Islet of Langerhans (tissue), 1 donor: Measurements from ENCODE around the gene UBQLNL.

Experiments used
- FAIRE-seq: peaks from one replicate; lab custom pipeline; 2011; peaks lifted over from hg19 to GRCh38; lab: Jason Lieb, UNC

UBQLNL gene

GRCh38 chr11:5516599-5516998 lies at the start of gene UBQLNL:
Gene UBQLNL (minus strand): TSS chr11:5516699. CDS start chr11:5516441, 258 bp downstream.
- FAIRE-seq = no peak

GRCh38 chr11:5564259-5565019 lies 47.9 kb upstream of the UBQLNL start:
- FAIRE-seq = no peak

DNA sequence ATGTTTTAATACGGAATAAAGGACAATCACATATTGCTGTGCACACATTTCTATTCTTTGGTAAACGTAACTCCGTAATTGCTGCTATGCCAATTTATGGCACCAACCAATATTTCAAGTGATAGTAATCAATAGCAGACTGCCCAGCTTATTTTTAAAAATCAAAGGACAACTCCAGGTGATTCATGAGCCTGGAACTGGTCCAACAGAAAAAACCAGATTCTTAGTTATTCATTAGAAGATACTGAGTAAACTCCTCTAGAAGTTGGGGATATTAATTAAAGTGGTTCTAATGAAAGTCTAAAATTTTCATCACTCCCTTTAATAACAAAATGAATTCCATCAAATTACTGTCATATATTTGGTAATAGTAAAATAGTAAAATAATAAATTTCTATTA lies 41.3 kb upstream of the UBQLNL start:
- FAIRE-seq = no peak

DNA sequence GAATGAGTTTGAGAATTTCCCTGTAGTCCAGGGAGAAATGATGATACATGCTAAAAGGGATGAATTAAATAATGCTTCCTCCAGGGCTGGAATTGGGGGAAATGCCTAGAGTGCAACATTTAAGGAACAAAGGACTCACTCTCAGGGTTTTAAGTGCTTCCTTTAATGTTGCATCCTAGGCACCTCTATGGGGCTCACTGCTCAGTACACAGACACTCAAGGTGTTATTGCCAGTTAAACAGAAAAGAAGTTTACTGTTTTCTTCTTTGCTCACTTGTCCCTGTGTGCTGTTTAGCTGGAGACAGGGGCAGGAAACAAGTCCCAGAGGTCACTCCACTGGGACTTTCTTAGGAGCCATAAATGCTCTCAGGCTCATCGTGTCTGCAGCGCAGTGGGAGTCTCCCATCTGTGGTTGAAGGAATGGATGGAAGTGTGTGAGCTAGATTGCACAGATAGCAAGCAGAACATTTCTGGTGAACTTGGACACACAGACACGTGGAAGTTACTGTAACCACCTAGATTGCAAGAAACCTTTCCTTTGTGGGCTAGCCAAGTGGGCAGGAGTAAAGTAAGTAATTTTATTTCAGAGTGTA lies 40.2 kb upstream of the UBQLNL start:
- FAIRE-seq = no peak

- FAIRE-seq = no peak
Measured at GRCh38 chr11:5553343-5553742, 36.8 kb upstream of the UBQLNL start.

- no peak for FAIRE-seq
Measured at GRCh38 chr11:5550440-5551095, 34.1 kb upstream of the UBQLNL start.

- no peak for FAIRE-seq
Measured at GRCh38 chr11:5548440-5548839, 31.9 kb upstream of the UBQLNL start, which contains the start of gene OR52H1. Gene OR52H1 (minus strand): TSS chr11:5548540. CDS start chr11:5545505, 3,035 bp downstream.

DNA sequence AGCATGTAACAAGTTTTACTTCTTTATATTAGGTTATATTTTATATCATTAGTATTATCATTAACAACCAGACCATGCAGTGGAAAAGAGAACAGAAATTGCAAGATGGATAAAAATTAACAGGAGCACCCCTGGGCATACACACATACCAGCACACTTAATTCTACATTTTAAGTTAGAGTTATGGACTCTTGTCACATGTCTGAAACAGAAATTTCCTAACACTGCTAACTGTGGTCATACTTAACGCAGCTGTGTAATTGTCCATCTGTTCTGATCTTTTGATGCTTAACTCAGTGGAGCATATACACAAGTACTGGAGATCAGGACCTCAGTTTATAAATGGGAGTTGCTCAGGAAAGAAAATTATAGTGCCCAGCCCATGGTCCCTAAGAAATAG lies 31.5 kb upstream of the UBQLNL start:
- FAIRE-seq = no peak

DNA sequence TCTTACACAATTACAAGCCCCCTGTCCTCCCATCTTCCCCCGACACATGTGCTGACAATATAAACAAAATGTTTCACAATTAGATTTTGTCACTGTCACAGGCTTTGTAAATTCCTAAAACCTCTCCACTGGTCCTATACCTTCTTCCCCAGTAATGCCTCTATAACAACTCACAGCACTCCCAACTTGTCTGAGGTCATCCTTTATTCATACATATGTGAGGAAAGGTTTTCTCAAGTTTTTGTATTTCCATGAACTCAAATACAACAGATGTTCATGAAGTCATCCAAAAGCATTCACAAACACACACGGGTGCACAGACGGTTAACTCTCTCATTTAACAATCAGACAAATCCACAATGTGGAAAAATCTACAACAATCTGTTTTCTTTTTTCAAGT lies 30.0 kb upstream of the UBQLNL start:
- no peak for FAIRE-seq

- FAIRE-seq = no peak
Measured at GRCh38 chr11:5541427-5541826, 24.9 kb upstream of the UBQLNL start.

DNA sequence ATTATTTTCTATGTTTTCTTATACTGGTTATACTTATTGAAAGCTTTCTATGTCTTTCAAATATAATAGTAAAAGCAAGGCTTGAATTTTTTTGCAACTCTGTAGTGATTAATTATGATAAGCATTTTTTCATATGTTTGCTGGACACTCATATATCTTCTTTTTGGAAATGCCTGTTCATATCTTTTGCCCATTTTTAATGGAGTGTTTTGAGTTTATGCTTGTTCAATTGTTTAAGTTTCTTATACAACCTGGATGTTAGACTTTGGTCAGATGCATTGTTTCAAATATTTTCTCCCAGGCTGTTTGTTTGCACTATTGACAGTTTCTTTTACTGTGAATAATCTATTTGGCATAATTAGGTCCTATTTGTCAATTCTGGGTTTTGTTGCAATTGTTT lies 20.0 kb upstream of the UBQLNL start:
- FAIRE-seq = no peak

- FAIRE-seq = no peak
Measured at GRCh38 chr11:5534046-5534445, 17.5 kb upstream of the UBQLNL start.

GRCh38 chr11:5531053-5531831 lies 14.7 kb upstream of the UBQLNL start:
- FAIRE-seq = no peak

DNA sequence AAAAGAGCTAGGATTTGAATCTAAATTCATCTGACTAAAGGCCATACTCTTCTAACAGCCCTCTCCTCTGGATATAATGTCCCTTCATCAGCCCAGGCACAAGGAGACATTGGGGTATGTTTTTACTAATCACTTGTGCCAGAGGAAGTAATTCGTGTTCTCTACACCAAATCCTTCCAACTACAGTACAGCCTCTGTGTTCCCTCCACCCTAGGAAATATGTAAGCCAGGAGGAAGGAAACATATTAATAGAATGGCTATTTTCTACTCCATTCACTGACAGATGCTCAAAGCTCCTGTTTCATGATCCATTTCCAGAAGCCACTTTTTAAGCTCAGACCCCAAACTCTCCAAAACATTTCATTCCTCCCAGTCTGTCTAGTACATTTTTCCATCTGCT lies 12.0 kb upstream of the UBQLNL start:
- FAIRE-seq = no peak

GRCh38 chr11:5527716-5528115 lies 11.2 kb upstream of the UBQLNL start:
- no peak for FAIRE-seq

DNA sequence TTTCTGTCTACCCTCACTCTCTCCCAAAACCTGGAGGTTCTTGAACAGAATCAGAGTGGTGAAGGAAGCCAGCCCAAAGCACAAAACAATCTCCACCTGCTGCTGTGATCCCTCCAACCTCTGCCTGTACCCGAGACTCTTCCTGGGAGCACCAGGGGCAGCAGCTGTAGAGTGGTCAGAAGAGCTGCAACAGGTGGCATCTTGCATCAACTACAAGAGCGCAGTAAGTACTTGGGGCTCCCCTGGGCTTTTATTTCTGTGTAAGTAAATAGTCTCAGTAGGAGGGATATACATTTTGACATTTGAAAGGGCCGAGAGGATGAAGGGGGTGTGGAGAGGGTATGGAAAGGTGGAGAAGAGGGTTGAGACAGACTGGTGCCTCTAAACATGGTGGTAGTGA lies 8.3 kb upstream of the UBQLNL start:
- FAIRE-seq = no peak

GRCh38 chr11:5522308-5522707 lies 5.8 kb upstream of the UBQLNL start:
- no peak for FAIRE-seq

GRCh38 chr11:5521540-5521939 lies 5.0 kb upstream of the UBQLNL start:
- no peak for FAIRE-seq

GRCh38 chr11:5514841-5515240 lies 1.7 kb downstream of the UBQLNL start:
- FAIRE-seq = no peak

DNA sequence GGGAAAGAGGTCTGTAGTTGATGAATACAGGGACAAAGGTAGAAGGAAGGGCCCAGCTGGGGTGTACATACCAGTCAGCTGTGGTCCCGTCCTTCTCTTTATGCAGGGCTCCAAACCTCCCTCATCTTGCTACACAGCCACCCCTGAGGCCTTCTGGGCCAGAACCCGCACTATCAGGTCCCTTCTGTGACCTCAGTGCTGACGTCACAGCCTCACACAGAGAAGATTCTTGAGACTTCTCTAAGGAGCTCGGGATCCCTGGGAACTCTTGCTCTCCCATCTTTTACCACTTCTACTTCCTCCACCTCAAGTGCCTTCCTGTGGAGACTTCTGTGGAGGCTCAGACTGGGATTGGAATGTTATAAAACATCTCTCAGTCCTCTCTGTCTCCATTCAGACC lies 6.7 kb downstream of the UBQLNL start, which contains the start of gene UBQLN3:
Gene UBQLN3, minus strand, starts transcription at position 155 of the 400 bp plus-strand sequence. CDS start 399 bp downstream, outside the sequence.
- FAIRE-seq = no peak

- FAIRE-seq = no peak
Measured at GRCh38 chr11:5508605-5509004, 7.9 kb downstream of the UBQLNL start.

DNA sequence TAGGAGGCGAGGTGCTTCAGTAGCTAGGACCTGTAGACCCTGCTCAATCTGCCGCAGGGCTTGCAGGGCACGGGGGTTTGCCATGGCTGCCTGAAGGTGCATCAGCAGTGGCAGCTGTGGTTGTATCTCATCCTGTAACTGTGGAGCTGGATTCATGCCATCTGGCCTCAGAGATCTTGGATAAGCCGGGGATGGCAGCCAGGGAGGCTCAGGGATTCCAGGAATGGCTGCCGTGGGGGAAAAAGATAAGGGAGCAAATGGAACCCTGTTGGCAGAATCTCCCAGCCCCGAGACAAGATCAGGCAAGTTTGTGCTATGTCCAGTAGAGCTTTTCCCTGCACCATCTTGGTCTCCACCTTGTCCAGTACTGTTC lies 8.6 kb downstream of the UBQLNL start:
- no peak for FAIRE-seq
